ENCODE results near the gene PRAMEF1.

The PRAMEF1 gene

GRCh38 chr1:12772520-12772919 is 18.7 kb upstream of the PRAMEF1 start (continued):
- no peak for TF ChIP-seq ZBTB49 (tag by site-specific recombination; IDR thresholded peaks at IDR 0.05; ENCODE audit: low read depth)
- no peak for TF ChIP-seq ZBTB44 (tag by site-specific recombination; IDR thresholded peaks at IDR 0.05)
- TF ChIP-seq ZBTB17 (tag by site-specific recombination; IDR thresholded peaks at IDR 0.05) = no peak
- TF ChIP-seq ZNF677 (tag by site-specific recombination; IDR thresholded peaks at IDR 0.05) = no peak
- TF ChIP-seq ELK4 (IDR thresholded peaks at IDR 0.05; ENCODE audit: borderline replicate concordance, low read depth, low read length) = no peak

- CTCF ChIA-PET = no interaction called here
These were observed 17.8 kb upstream of the PRAMEF1 start, which contains the start of gene PRAMEF12 for GRCh38 chr1:12773438-12773837. Gene PRAMEF12 (plus strand): TSS chr1:12773738. CDS start chr1:12774868, 1,130 bp downstream.

GRCh38 chr1:12774801-12775345 is 16.3 kb upstream of the PRAMEF1 start:
- no peaks in the 10 kb centered on the region for H3K36me3 ChIP-seq (ENCODE audit: control insufficient read depth in 2 of 2, insufficient read depth in 1 of 2, low read length in 2 of 2)
- H3K9me3 ChIP-seq (ENCODE audit: control insufficient read depth, insufficient read depth, low read depth, low read length) = no peaks in the 10 kb centered on the region
- no peaks in the 10 kb centered on the region for H3K4me1 ChIP-seq (ENCODE audit: control insufficient read depth, insufficient read depth, low read length)
- ChIA-PET CTCF (interaction anchor here (0.6 kb wide), 1 partner anchor 661 kb away, joined by 3 read pairs; no protein-coding TSS in a partner anchor), POLR2A (no interaction called here)
- H3K27ac ChIP-seq (ENCODE audit: extremely low read depth, low read depth, low read length) = no peak overlapping the region
- TF ChIP-seq ZNF529 (tag by site-specific recombination; IDR thresholded peaks at IDR 0.05; ENCODE audit: insufficient replicate concordance) = no peak
- no peak for TF ChIP-seq ZNF394 (tag by site-specific recombination; IDR thresholded peaks at IDR 0.05; ENCODE audit: borderline replicate concordance)
- no peak for TF ChIP-seq ZNF433 (tag by site-specific recombination; IDR thresholded peaks at IDR 0.05; ENCODE audit: low read depth)
- no peak for TF ChIP-seq HOXC10 (CRISPR knock-in tag; IDR thresholded peaks at IDR 0.05)
- TF ChIP-seq ZNF76 (tag by site-specific recombination; IDR thresholded peaks at IDR 0.05; ENCODE audit: borderline replicate concordance, low read depth) = no peak
- no peak for TF ChIP-seq ZNF221 (tag by site-specific recombination; IDR thresholded peaks at IDR 0.05; ENCODE audit: borderline replicate concordance)
- no peak for TF ChIP-seq ZNF37A (tag by site-specific recombination; IDR thresholded peaks at IDR 0.05)
- no peak for TF ChIP-seq ZNF626 (tag by site-specific recombination; IDR thresholded peaks at IDR 0.05)
- TF ChIP-seq ZFP69B (tag by site-specific recombination; IDR thresholded peaks at IDR 0.05) = no peak
- no peak overlapping the region for H3K4me3 ChIP-seq (ENCODE audit: low read depth, low read length)

More at GRCh38 chr1:12773438-12773837, 17.8 kb upstream of the PRAMEF1 start, which contains the start of gene PRAMEF12:
- H3K4me1 ChIP-seq (ENCODE audit: control insufficient read depth, insufficient read depth, low read length) = no peaks in the 10 kb centered on the region
- no peaks in the 10 kb centered on the region for H3K9me3 ChIP-seq (ENCODE audit: control insufficient read depth, insufficient read depth, low read depth, low read length)
- TF ChIP-seq ZNF670 (tag by site-specific recombination; IDR thresholded peaks at IDR 0.05; ENCODE audit: low read depth) = no peak
- no peak for TF ChIP-seq ZNF768 (tag by site-specific recombination; IDR thresholded peaks at IDR 0.05)
- no peak for TF ChIP-seq KLF7 (tag by site-specific recombination; IDR thresholded peaks at IDR 0.05; ENCODE audit: borderline replicate concordance)
- H3K4me3 ChIP-seq (ENCODE audit: low read depth, low read length) = no peak within 1 kb of the TSS
- POLR2A ChIA-PET = no interaction called here
- H3K36me3 ChIP-seq (ENCODE audit: control insufficient read depth in 2 of 2, insufficient read depth in 1 of 2, low read length in 2 of 2) = no peaks in the 10 kb centered on the region
- H3K27ac ChIP-seq (ENCODE audit: extremely low read depth, low read depth, low read length) = no peak within 1 kb of the TSS
